Lower leg skin (tissue), 3 donors: ENCODE data around the gene PVR.

Source experiments
- POLR2A ChIP-seq, 2 donors: fragments of 450-650 bp; IDR thresholded peaks; one replicate each; pipeline ENCODE4 v1.6.1; 2016 to 2017; ENCODE audit warnings: antibody characterized with exemption in 2 of 2, mild to moderate bottlenecking in 1 of 2, moderate library complexity in 1 of 2
- TF ChIP-seq, protein P1 (sequence below), 3 donors: fragments of 450-650 bp; IDR thresholded peaks; one replicate each; pipeline ENCODE4 v1.5.1; 2016; ENCODE audit warnings: antibody characterized with exemption in 3 of 3, mild to moderate bottlenecking in 3 of 3, moderate library complexity in 2 of 3

- TF ChIP-seq, protein P1, sequence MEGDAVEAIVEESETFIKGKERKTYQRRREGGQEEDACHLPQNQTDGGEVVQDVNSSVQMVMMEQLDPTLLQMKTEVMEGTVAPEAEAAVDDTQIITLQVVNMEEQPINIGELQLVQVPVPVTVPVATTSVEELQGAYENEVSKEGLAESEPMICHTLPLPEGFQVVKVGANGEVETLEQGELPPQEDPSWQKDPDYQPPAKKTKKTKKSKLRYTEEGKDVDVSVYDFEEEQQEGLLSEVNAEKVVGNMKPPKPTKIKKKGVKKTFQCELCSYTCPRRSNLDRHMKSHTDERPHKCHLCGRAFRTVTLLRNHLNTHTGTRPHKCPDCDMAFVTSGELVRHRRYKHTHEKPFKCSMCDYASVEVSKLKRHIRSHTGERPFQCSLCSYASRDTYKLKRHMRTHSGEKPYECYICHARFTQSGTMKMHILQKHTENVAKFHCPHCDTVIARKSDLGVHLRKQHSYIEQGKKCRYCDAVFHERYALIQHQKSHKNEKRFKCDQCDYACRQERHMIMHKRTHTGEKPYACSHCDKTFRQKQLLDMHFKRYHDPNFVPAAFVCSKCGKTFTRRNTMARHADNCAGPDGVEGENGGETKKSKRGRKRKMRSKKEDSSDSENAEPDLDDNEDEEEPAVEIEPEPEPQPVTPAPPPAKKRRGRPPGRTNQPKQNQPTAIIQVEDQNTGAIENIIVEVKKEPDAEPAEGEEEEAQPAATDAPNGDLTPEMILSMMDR (IDR thresholded peaks at IDR 0.05), result no peak
- no peak for TF ChIP-seq POLR2A (IDR thresholded peaks at IDR 0.05)
Measured at GRCh38 chr19:44628793-44629192, 14.9 kb upstream of the PVR start.
